Activated CD4-positive, alpha-beta T cell treated with anti-CD3 and anti-CD28 coated beads, Interleukin-10, Interleukin-2, amounts not matched to agents 100 ng/mL and 50 ng/mL, durations not matched to agents 16 hours and 8 hours (primary cell): ENCODE measurements around the gene LHX4.

Experiments
- DNase-seq: peaks from one replicate; pipeline ENCODE4 v3.0.0-alpha.2; 2020

LHX4 gene

GRCh38 chr1:180312926-180313325, 82.9 kb downstream of the LHX4 start:
- DNase-seq, result no peak

GRCh38 chr1:180327089-180327488, 97.0 kb downstream of the LHX4 start:
- DNase-seq, result no peak
